ENCODE data around the gene MKNK1. TPM values are rescaled to one million over a fixed set of nuclear protein-coding genes. Genes with fewer than 3 reads are reported as not detected.

MKNK1 gene
- total RNA-seq, 1 experiment from 2014 or later: 40.1 TPM

- DNase-seq (ENCODE audit: low read depth, low spot score) (no peak), ATAC-seq (no peak)
- H3K4me1 ChIP-seq (ENCODE audit: control insufficient read depth, insufficient read depth, low read length): no peaks in the 10 kb centered on the region
- H3K27me3 ChIP-seq (ENCODE audit: control insufficient read depth, insufficient read depth, low read length): no peaks in the 10 kb centered on the region
- ChIA-PET CTCF (no interaction called here), POLR2A (no interaction called here)
- H3K27ac ChIP-seq (ENCODE audit: low read length): no peak overlapping the region
- H3K36me3 ChIP-seq (ENCODE audit: control insufficient read depth, insufficient read depth, low read length): no peaks in the 10 kb centered on the region
- no peak for TF ChIP-seq TCF7L2 (IDR thresholded peaks at IDR 0.05; ENCODE audit: low read depth, low read length)
- no peak for TF ChIP-seq REST (IDR thresholded peaks at IDR 0.05; ENCODE audit: insufficient read depth in 1 of 2, low read depth in 2 of 2, low read length in 1 of 2)
- no peak for TF ChIP-seq CTCF (IDR thresholded peaks at IDR 0.05)
- no peak for TF ChIP-seq SIN3A (IDR thresholded peaks at IDR 0.05; ENCODE audit: borderline replicate concordance, insufficient read depth, low read depth, low read length)
- no peak for TF ChIP-seq POLR2AphosphoS5 (IDR thresholded peaks at IDR 0.05; ENCODE audit: low read depth, low read length)
- H3K9me3 ChIP-seq (ENCODE audit: control insufficient read depth, insufficient read depth, low read depth, low read length): no peaks in the 10 kb centered on the region
- intact Hi-C loops (cut with micrococcal nuclease; ENCODE audit: unreplicated experiment): no loop called here
- no TSS peak for BruUV-seq (replicated peaks)
- in situ Hi-C loops (cut with HindIII; ENCODE audit: low pct_unique_long_range_greater_than_20kb, low sequenced_read_pairs): no loop called here
- H3K4me3 ChIP-seq (ENCODE audit: low read depth in 2 of 2, low read length in 2 of 2): no peak overlapping the region
Observed at GRCh38 chr1:46558966-46559365, 45.1 kb downstream of the MKNK1 start.

- H3K9me3 ChIP-seq (ENCODE audit: control insufficient read depth, insufficient read depth, low read depth, low read length): no peaks in the 10 kb centered on the region
- TF ChIP-seq POLR2AphosphoS5 (IDR thresholded peaks at IDR 0.05; ENCODE audit: low read depth, low read length) (no peak), TCF7L2 (IDR thresholded peaks at IDR 0.05; ENCODE audit: low read depth, low read length) (no peak), CTCF (IDR thresholded peaks at IDR 0.05) (no peak), SIN3A (IDR thresholded peaks at IDR 0.05; ENCODE audit: borderline replicate concordance, insufficient read depth, low read depth, low read length) (no peak), REST (IDR thresholded peaks at IDR 0.05; ENCODE audit: insufficient read depth in 1 of 2, low read depth in 2 of 2, low read length in 1 of 2) (no peak)
- intact Hi-C loops (cut with micrococcal nuclease; ENCODE audit: unreplicated experiment) (no loop called here), in situ Hi-C loops (cut with HindIII; ENCODE audit: low pct_unique_long_range_greater_than_20kb, low sequenced_read_pairs) (no loop called here)
- no peak for DNase-seq (ENCODE audit: low read depth, low spot score)
- no peaks in the 10 kb centered on the region for H3K27me3 ChIP-seq (ENCODE audit: control insufficient read depth, insufficient read depth, low read length)
- no TSS peak for BruUV-seq (replicated peaks)
- no peak for ATAC-seq
- H3K36me3 ChIP-seq (ENCODE audit: control insufficient read depth, insufficient read depth, low read length): no peaks in the 10 kb centered on the region
- CTCF ChIA-PET: no interaction called here
- no peak overlapping the region for H3K27ac ChIP-seq (ENCODE audit: low read length)
- no peak overlapping the region for H3K4me3 ChIP-seq (ENCODE audit: low read depth in 2 of 2, low read length in 2 of 2)
- H3K4me1 ChIP-seq (ENCODE audit: control insufficient read depth, insufficient read depth, low read length): no peaks in the 10 kb centered on the region
- POLR2A ChIA-PET: no interaction called here
Observed at GRCh38 chr1:46558141-46558963, 45.7 kb downstream of the MKNK1 start.
